GM19099 (cell line): ENCODE results near the gene ARID3A.
A peak's percentile ranks its signal among the peaks of the same experiment; 100 is the strongest.

Experiments
- POLR2A ChIP-seq: IDR thresholded peaks from 3 replicates; pipeline ENCODE4 v1.6.1; 2011; ENCODE audit warnings: low read depth; ENCODE audit not compliant: insufficient read length; ENCODE audit errors: extremely low read depth

ARID3A gene

GRCh38 chr19:1013218-1013617 lies 87.4 kb downstream of the ARID3A start:
- TF ChIP-seq POLR2A, result peak; percentile 7

GRCh38 chr19:1014161-1015060 lies 88.6 kb downstream of the ARID3A start:
- TF ChIP-seq POLR2A, result no peak

- no peak for TF ChIP-seq POLR2A
Measured at GRCh38 chr19:1015061-1015781, 89.4 kb downstream of the ARID3A start.

GRCh38 chr19:1015782-1016646 lies 90.2 kb downstream of the ARID3A start:
- TF ChIP-seq POLR2A, result no peak

GRCh38 chr19:1016647-1017114 lies 90.8 kb downstream of the ARID3A start:
- no peak for TF ChIP-seq POLR2A

GRCh38 chr19:1017115-1017905 lies 91.5 kb downstream of the ARID3A start:
- no peak for TF ChIP-seq POLR2A

GRCh38 chr19:1017906-1018305 lies 92.1 kb downstream of the ARID3A start:
- no peak for TF ChIP-seq POLR2A

- no peak for TF ChIP-seq POLR2A
Measured at GRCh38 chr19:1018393-1018792, 92.6 kb downstream of the ARID3A start.

GRCh38 chr19:1018932-1019615 lies 93.2 kb downstream of the ARID3A start:
- no peak for TF ChIP-seq POLR2A

- no peak for TF ChIP-seq POLR2A
Measured at GRCh38 chr19:1019616-1019961, 93.8 kb downstream of the ARID3A start.

GRCh38 chr19:1019980-1020867 lies 94.4 kb downstream of the ARID3A start:
- TF ChIP-seq POLR2A, result no peak

GRCh38 chr19:1020868-1021425 lies 95.1 kb downstream of the ARID3A start, which contains the start of gene TMEM259:
Gene TMEM259, minus strand, starts transcription at chr19:1021123. Its CDS starts 127 bp downstream, at chr19:1020996.
- peak; percentile 80 for TF ChIP-seq POLR2A
